ENCODE measurements around the gene CEP164. TPM values are rescaled to one million over a fixed set of nuclear protein-coding genes. Genes with fewer than 3 reads are reported as not detected.

The CEP164 gene
- total and polyA plus RNA-seq, 2 of the 8 experiments (the other 6 are each of a cell fraction or from before 2014, with no cell fraction given): 8.4 to 20.8 TPM

DNA sequence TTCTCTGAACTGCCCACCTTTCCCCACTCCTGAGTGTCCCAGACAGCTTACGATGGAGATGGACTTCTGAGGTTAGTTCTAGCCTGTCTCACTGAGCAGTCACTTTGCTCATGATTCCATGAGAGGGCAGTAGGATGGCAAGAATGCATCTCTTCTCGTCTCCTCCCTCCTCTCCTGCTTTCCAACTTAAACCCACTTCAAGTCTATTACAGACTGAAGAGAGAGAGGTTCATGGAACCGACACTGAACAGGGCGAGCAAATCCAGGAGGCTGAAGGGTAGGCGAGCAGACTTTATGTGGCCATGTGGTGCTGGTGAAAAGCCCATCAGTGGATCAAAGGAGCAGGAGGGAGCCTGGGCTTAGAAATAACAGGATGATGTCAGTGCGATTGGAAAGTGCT lies 38.6 kb downstream of the CEP164 start:
- H3K27me3 ChIP-seq (replicated peaks in 1 of 4; ENCODE audit: control insufficient read depth in 3 of 4, extremely low read depth in 1 of 4, insufficient read depth in 3 of 4, low read length in 3 of 4): no peaks in the 10 kb centered on the region
- H3K4me3 ChIP-seq (ENCODE audit: extremely low read depth in 1 of 4, insufficient read depth in 2 of 4, low read depth in 3 of 4, low read length in 4 of 4): no peak overlapping the region
- WGBS, 2 experiments (ENCODE audit: extremely low coverage in 1 of 2, insufficient coverage in 1 of 2, insufficient read length in 1 of 2, insufficient replicate concordance in 2 of 2, low coverage in 1 of 2, low lambda C conversion rate in 2 of 2, missing lambda C conversion rate in 1 of 2): 90% methylated on average over 6 of the region's 6 CpGs; no CpG with 5 or more reads in 1 of the 2 experiments
- no peak overlapping the region for H2BK5ac ChIP-seq (ENCODE audit: low read depth, low read length)
- H3K79me2 ChIP-seq (ENCODE audit: control insufficient read depth in 1 of 2, insufficient read depth in 2 of 2, low read length in 2 of 2): no peaks in the 10 kb centered on the region
- no peak for DNase-seq (ENCODE audit: low read depth in 1 of 2, low spot score in 2 of 2)
- H3K4me1 ChIP-seq (replicated peaks in 1 of 4; ENCODE audit: control insufficient read depth in 3 of 4, insufficient read depth in 4 of 4, low read length in 3 of 4): no peaks in the 10 kb centered on the region
- peaks cover 0 to 11% (median 0%) of the 10 kb centered on the region in 4 experiments; a peak in 3 of 8 replicates for H3K36me3 ChIP-seq (ENCODE audit: control insufficient read depth in 2 of 4, insufficient read depth in 4 of 4, low read length in 3 of 4)
- no peaks in the 10 kb centered on the region for H4K20me1 ChIP-seq (replicated peaks in 1 of 2; ENCODE audit: control insufficient read depth in 1 of 2, insufficient read depth in 2 of 2, low read length in 2 of 2)
- FAIRE-seq: no peak
- no peak overlapping the region for H2AK5ac ChIP-seq (ENCODE audit: low read depth, low read length)
- H4K8ac ChIP-seq (ENCODE audit: extremely low read depth, insufficient read depth, low read length): no peak overlapping the region
- no peak overlapping the region for H3K9ac ChIP-seq (replicated peaks in 1 of 4; ENCODE audit: extremely low read depth in 1 of 4, low read depth in 3 of 4, low read length in 3 of 4)
- CTCF ChIA-PET (ENCODE audit: partially characterized antibody): interaction anchor here (0.8 to 1.4 kb wide), 4 partner anchors 8 to 686 kb away, joined by 3 to 4 read pairs (median 3); no protein-coding TSS in a partner anchor
- no peak overlapping the region for H3K56ac ChIP-seq (replicated peaks; ENCODE audit: insufficient read length, low read depth, low read length)
- no peak overlapping the region for H3K14ac ChIP-seq (ENCODE audit: insufficient read length)
- no peak overlapping the region for H3K4me2 ChIP-seq (ENCODE audit: insufficient read depth in 1 of 2, low read depth in 2 of 2, low read length in 2 of 2)
- POLR2A ChIA-PET (ENCODE audit: partially characterized antibody): no interaction called here
- H2BK12ac ChIP-seq (ENCODE audit: low read depth, low read length): no peak overlapping the region
- no peak overlapping the region for H3K18ac ChIP-seq (ENCODE audit: extremely low read depth, low read length)
- H3K23ac ChIP-seq (ENCODE audit: insufficient read length): no peak overlapping the region
- H3K27ac ChIP-seq (ENCODE audit: low read depth, low read length): no peak overlapping the region
- no peak overlapping the region for H2BK120ac ChIP-seq (replicated peaks; ENCODE audit: low read depth, low read length)
- no peaks in the 10 kb centered on the region for H3K79me1 ChIP-seq (ENCODE audit: low read depth, low read length)
- no peak overlapping the region for H2BK15ac ChIP-seq (ENCODE audit: low read length)
- TF ChIP-seq, protein P1, sequence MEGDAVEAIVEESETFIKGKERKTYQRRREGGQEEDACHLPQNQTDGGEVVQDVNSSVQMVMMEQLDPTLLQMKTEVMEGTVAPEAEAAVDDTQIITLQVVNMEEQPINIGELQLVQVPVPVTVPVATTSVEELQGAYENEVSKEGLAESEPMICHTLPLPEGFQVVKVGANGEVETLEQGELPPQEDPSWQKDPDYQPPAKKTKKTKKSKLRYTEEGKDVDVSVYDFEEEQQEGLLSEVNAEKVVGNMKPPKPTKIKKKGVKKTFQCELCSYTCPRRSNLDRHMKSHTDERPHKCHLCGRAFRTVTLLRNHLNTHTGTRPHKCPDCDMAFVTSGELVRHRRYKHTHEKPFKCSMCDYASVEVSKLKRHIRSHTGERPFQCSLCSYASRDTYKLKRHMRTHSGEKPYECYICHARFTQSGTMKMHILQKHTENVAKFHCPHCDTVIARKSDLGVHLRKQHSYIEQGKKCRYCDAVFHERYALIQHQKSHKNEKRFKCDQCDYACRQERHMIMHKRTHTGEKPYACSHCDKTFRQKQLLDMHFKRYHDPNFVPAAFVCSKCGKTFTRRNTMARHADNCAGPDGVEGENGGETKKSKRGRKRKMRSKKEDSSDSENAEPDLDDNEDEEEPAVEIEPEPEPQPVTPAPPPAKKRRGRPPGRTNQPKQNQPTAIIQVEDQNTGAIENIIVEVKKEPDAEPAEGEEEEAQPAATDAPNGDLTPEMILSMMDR (IDR thresholded peaks at IDR 0.05; ENCODE audit: control extremely low read depth in 1 of 3, insufficient read depth in 1 of 3, low read depth in 1 of 3, low read length in 3 of 3): peak in 2 of 3 experiments; percentile 3; a peak in 1 of 4 replicates
- TF ChIP-seq PHF8 (conservative IDR thresholded peaks at IDR 0.05; ENCODE audit: low read depth, low read length) (no peak), RAD21 (IDR thresholded peaks at IDR 0.05 in 1 of 2, conservative IDR thresholded peaks at IDR 0.05 in 1 of 2; ENCODE audit: low read depth in 2 of 2, low read length in 2 of 2) (peak; percentile 15 to 32; a peak in 1 of 4 replicates)
- H4K5ac ChIP-seq (ENCODE audit: insufficient read length, low read depth, low read length): no peak overlapping the region
- H4K91ac ChIP-seq (replicated peaks; ENCODE audit: insufficient read length, low read length): no peak overlapping the region
- H2AFZ ChIP-seq (ENCODE audit: low read length): no peak overlapping the region
- H3K9me3 ChIP-seq (ENCODE audit: insufficient read depth in 2 of 2, low read depth in 1 of 2, low read length in 1 of 2): no peaks in the 10 kb centered on the region
- no peak overlapping the region for H3K4ac ChIP-seq (replicated peaks; ENCODE audit: insufficient read length, low read depth, low read length)
- H2BK20ac ChIP-seq (ENCODE audit: low read length): no peak overlapping the region
- H3K23me2 ChIP-seq (ENCODE audit: low read depth, low read length): no peaks in the 10 kb centered on the region; the same call in 1 of the 2 replicates
